ENCODE data around the gene RGS12. TPM values are rescaled to one million over a fixed set of nuclear protein-coding genes. Genes with fewer than 3 reads are reported as not detected.

The RGS12 gene
- total RNA-seq, 1 donor from 2014 or later = 21.9 TPM

DNA sequence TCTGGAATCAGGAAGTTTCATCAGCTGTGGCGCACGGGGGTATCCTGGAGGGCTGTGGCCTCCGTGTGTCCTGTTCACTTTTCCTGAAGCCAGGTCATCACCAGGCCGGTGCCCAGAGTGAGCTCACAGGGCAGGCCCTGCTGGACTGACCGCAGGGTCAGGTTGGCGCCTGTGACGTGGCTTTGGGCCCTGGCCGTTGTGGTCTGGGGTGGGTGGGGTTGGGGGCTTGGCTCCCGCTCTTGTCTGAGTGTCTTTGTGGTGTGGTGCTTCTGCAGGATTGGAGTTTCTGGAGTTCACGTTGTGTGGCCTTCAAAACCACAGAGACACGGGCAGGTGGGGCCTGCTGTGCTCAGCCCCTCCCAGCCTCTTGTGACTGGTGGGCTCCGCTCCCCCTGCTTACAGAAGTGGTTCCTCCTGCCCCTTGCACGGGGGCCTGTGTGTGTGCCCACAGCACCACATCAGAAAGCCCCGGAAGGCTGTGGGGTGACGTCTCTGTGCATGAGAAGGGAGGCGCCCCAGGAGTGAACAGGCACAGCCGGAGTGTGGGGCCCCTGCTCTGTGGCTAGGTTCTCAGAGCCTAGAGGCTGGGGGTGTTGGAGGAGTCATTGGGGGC is 9.5 kb downstream of the RGS12 start:
- no peak for FAIRE-seq
- no peaks in the 10 kb centered on the region for H3K36me3 Mint-ChIP-seq (ENCODE audit: low read depth, unreplicated experiment)
- no peak overlapping the region for H2AFZ ChIP-seq (ENCODE audit: low read depth, low read length)
- no peak overlapping the region for H3K27ac ChIP-seq (ENCODE audit: low read depth, low read length)
- H3K36me3 ChIP-seq (ENCODE audit: insufficient read depth, low read length) = no peaks in the 10 kb centered on the region
- H3K27ac Mint-ChIP-seq (ENCODE audit: unreplicated experiment) = peak overlapping the region; percentile 41
- H3K4me3 Mint-ChIP-seq (ENCODE audit: unreplicated experiment) = no peak overlapping the region
- TF ChIP-seq, protein P1, sequence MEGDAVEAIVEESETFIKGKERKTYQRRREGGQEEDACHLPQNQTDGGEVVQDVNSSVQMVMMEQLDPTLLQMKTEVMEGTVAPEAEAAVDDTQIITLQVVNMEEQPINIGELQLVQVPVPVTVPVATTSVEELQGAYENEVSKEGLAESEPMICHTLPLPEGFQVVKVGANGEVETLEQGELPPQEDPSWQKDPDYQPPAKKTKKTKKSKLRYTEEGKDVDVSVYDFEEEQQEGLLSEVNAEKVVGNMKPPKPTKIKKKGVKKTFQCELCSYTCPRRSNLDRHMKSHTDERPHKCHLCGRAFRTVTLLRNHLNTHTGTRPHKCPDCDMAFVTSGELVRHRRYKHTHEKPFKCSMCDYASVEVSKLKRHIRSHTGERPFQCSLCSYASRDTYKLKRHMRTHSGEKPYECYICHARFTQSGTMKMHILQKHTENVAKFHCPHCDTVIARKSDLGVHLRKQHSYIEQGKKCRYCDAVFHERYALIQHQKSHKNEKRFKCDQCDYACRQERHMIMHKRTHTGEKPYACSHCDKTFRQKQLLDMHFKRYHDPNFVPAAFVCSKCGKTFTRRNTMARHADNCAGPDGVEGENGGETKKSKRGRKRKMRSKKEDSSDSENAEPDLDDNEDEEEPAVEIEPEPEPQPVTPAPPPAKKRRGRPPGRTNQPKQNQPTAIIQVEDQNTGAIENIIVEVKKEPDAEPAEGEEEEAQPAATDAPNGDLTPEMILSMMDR (IDR thresholded peaks at IDR 0.05; ENCODE audit: insufficient read depth, low read depth, low read length) = no peak
- peaks cover 15% of the 10 kb centered on the region for H3K4me1 ChIP-seq (ENCODE audit: insufficient read depth, low read length)
- peak; percentile 51 for DNase-seq (ENCODE audit: low read depth)
- H3K4me3 ChIP-seq (ENCODE audit: insufficient read depth, low read depth, low read length) = no peak overlapping the region
- H3K4me1 Mint-ChIP-seq (ENCODE audit: low read depth, unreplicated experiment) = peaks cover 25% of the 10 kb centered on the region
- H3K9ac ChIP-seq (ENCODE audit: low read length) = no peak overlapping the region
- peaks cover 4% of the 10 kb centered on the region for H3K9me3 ChIP-seq (ENCODE audit: insufficient read depth, low read depth, low read length)
- H3K27me3 Mint-ChIP-seq (ENCODE audit: low read depth, unreplicated experiment) = peaks cover 2% of the 10 kb centered on the region
- H3K9me3 Mint-ChIP-seq (ENCODE audit: unreplicated experiment) = peaks cover 6% of the 10 kb centered on the region
- no peak overlapping the region for H3K4me2 ChIP-seq (ENCODE audit: low read length)
- H3K27me3 ChIP-seq (ENCODE audit: insufficient read depth, low read length) = no peaks in the 10 kb centered on the region
- H3K79me2 ChIP-seq (ENCODE audit: insufficient read depth, low read length) = peaks cover 88% of the 10 kb centered on the region
- peaks cover 98% of the 10 kb centered on the region for H4K20me1 ChIP-seq (ENCODE audit: insufficient read depth, low read length)

DNA sequence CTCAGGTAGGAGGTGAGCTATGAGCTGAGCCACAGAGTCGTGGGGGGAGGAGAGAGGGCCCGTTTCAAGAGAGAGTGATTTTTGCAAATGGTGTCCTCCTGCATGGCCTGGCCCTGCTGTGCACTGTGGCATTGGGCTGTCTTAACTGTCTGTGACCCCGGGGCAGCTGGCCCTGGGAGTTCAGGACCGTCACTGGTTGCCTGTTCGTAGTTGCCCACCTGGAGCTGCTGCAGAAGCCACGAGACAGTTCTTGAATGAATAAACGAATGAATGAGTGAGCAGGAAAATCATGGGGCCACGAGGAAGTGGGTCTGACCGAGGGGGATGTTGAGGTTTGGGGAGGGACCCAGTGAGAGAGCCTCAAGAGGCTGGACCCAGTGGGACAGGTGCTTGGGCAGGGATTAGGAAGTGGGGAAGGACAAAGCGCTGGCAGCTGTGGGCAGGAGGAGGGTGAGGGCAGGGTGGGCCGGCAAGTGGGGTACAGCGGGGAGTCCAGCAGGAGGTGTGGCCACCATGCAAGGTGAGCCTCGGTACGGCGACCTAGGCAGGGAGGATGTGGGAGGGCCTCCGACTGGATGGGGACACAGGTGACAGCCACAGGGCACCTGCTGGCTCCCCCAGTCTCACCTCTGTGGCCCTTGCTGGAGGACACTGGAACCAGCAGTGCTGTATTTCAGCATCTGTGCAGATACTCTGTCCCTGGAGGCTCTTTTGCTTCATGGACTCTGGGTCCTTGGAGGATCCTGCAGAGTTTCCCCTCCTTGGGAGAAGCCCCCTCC is 10.2 kb downstream of the RGS12 start:
- peaks cover 7% of the 10 kb centered on the region for H3K27me3 Mint-ChIP-seq (ENCODE audit: low read depth, unreplicated experiment)
- FAIRE-seq (no peak), DNase-seq (ENCODE audit: low read depth) (no peak)
- H4K20me1 ChIP-seq (ENCODE audit: insufficient read depth, low read length) = peaks cover 98% of the 10 kb centered on the region
- no peak overlapping the region for H3K4me3 ChIP-seq (ENCODE audit: insufficient read depth, low read depth, low read length)
- H3K27me3 ChIP-seq (ENCODE audit: insufficient read depth, low read length) = no peaks in the 10 kb centered on the region
- no peak overlapping the region for H3K9ac ChIP-seq (ENCODE audit: low read length)
- H3K36me3 Mint-ChIP-seq (ENCODE audit: low read depth, unreplicated experiment) = no peaks in the 10 kb centered on the region
- no peak overlapping the region for H3K27ac ChIP-seq (ENCODE audit: low read depth, low read length)
- peaks cover 25% of the 10 kb centered on the region for H3K4me1 Mint-ChIP-seq (ENCODE audit: low read depth, unreplicated experiment)
- peaks cover 88% of the 10 kb centered on the region for H3K79me2 ChIP-seq (ENCODE audit: insufficient read depth, low read length)
- no peaks in the 10 kb centered on the region for H3K9me3 ChIP-seq (ENCODE audit: insufficient read depth, low read depth, low read length)
- no peak overlapping the region for H3K27ac Mint-ChIP-seq (ENCODE audit: unreplicated experiment)
- TF ChIP-seq EZH2 (IDR thresholded peaks at IDR 0.05; ENCODE audit: insufficient read depth, low read length) = no peak
- TF ChIP-seq, protein P1 (IDR thresholded peaks at IDR 0.05; ENCODE audit: insufficient read depth, low read depth, low read length) = no peak
- no peaks in the 10 kb centered on the region for H3K36me3 ChIP-seq (ENCODE audit: insufficient read depth, low read length)
- H2AFZ ChIP-seq (ENCODE audit: low read depth, low read length) = no peak overlapping the region
- H3K4me2 ChIP-seq (ENCODE audit: low read length) = no peak overlapping the region
- H3K4me3 Mint-ChIP-seq (ENCODE audit: unreplicated experiment) = no peak overlapping the region
- H3K4me1 ChIP-seq (ENCODE audit: insufficient read depth, low read length) = peaks cover 15% of the 10 kb centered on the region
- H3K9me3 Mint-ChIP-seq (ENCODE audit: unreplicated experiment) = peaks cover 1% of the 10 kb centered on the region

DNA sequence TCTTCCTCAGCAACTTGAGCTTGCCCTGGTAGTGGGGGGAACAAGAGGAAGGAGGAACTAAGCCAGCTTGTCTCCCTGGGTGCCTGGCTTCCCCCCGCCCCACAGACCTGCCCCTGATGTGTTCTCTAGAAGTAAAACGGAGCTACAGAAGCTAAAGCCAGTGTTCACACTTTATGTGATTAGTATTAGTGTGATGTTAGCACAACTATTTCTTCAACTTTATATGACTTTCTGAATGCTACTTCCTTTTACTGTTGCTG is 10.7 kb downstream of the RGS12 start:
- Mint-ChIP-seq H3K27me3 (ENCODE audit: low read depth, unreplicated experiment) (peaks cover 11% of the 10 kb centered on the region), H3K36me3 (ENCODE audit: low read depth, unreplicated experiment) (no peaks in the 10 kb centered on the region), H3K9me3 (ENCODE audit: unreplicated experiment) (peaks cover 1% of the 10 kb centered on the region), H3K27ac (ENCODE audit: unreplicated experiment) (no peak overlapping the region), H3K4me1 (ENCODE audit: low read depth, unreplicated experiment) (peaks cover 25% of the 10 kb centered on the region), H3K4me3 (ENCODE audit: unreplicated experiment) (no peak overlapping the region)
- Histone ChIP-seq H3K36me3 (ENCODE audit: insufficient read depth, low read length) (no peaks in the 10 kb centered on the region), H3K9me3 (ENCODE audit: insufficient read depth, low read depth, low read length) (no peaks in the 10 kb centered on the region), H3K9ac (ENCODE audit: low read length) (no peak overlapping the region), H3K4me2 (ENCODE audit: low read length) (no peak overlapping the region), H2AFZ (ENCODE audit: low read depth, low read length) (no peak overlapping the region), H3K27ac (ENCODE audit: low read depth, low read length) (no peak overlapping the region), H3K79me2 (ENCODE audit: insufficient read depth, low read length) (peaks cover 88% of the 10 kb centered on the region), H4K20me1 (ENCODE audit: insufficient read depth, low read length) (peaks cover 99% of the 10 kb centered on the region), H3K27me3 (ENCODE audit: insufficient read depth, low read length) (no peaks in the 10 kb centered on the region), H3K4me1 (ENCODE audit: insufficient read depth, low read length) (peaks cover 15% of the 10 kb centered on the region), H3K4me3 (ENCODE audit: insufficient read depth, low read depth, low read length) (no peak overlapping the region)
- no peak for FAIRE-seq
- DNase-seq (ENCODE audit: low read depth) = no peak
- no peak for TF ChIP-seq EZH2 (IDR thresholded peaks at IDR 0.05; ENCODE audit: insufficient read depth, low read length)
- TF ChIP-seq, protein P1 (IDR thresholded peaks at IDR 0.05; ENCODE audit: insufficient read depth, low read depth, low read length) = no peak
